Epithelial cell of esophagus (primary cell): ENCODE measurements around the gene SLC24A5.

ENCODE experiments used
- DNase-seq: peaks from one replicate; pipeline ENCODE4 v3.0.0; 2010; ENCODE audit warnings: low read depth
- H3K4me3 ChIP-seq: 2 replicates; pipeline ENCODE4 v1.5.1; 2011; ENCODE audit warnings: mild to moderate bottlenecking, low read length, control low read depth
- TF ChIP-seq, protein P1 (sequence below): IDR thresholded peaks from 2 replicates; pipeline ENCODE4 v1.5.1; 2011; ENCODE audit warnings: low read depth, mild to moderate bottlenecking, low read length, control low read depth, inconsistent platforms; ENCODE audit not compliant: insufficient read depth; ENCODE audit errors: missing control alignments

The SLC24A5 gene

DNA sequence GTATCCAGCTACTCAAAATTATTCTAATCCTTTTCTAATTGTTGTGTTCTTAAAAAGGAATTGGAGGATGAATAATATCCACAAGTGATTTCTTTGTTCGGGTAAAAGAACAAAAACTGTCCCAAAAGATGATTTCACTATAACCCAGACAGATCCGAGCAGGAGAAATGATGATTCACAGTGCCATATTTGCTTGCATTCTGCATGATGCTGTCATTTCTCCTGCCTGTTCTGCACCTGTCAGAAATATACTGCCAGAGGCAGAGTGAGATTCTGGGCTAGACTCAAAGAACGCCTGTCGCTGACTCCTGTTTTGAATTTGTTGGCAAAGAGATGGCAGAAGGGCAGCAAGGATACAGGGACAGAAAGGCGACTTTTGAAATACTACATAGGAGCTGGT is 34.7 kb upstream of the SLC24A5 start:
- H3K4me3 ChIP-seq, result no peak overlapping the region
- peak; percentile 68 for DNase-seq
- TF ChIP-seq, protein P1, sequence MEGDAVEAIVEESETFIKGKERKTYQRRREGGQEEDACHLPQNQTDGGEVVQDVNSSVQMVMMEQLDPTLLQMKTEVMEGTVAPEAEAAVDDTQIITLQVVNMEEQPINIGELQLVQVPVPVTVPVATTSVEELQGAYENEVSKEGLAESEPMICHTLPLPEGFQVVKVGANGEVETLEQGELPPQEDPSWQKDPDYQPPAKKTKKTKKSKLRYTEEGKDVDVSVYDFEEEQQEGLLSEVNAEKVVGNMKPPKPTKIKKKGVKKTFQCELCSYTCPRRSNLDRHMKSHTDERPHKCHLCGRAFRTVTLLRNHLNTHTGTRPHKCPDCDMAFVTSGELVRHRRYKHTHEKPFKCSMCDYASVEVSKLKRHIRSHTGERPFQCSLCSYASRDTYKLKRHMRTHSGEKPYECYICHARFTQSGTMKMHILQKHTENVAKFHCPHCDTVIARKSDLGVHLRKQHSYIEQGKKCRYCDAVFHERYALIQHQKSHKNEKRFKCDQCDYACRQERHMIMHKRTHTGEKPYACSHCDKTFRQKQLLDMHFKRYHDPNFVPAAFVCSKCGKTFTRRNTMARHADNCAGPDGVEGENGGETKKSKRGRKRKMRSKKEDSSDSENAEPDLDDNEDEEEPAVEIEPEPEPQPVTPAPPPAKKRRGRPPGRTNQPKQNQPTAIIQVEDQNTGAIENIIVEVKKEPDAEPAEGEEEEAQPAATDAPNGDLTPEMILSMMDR, result no peak

DNA sequence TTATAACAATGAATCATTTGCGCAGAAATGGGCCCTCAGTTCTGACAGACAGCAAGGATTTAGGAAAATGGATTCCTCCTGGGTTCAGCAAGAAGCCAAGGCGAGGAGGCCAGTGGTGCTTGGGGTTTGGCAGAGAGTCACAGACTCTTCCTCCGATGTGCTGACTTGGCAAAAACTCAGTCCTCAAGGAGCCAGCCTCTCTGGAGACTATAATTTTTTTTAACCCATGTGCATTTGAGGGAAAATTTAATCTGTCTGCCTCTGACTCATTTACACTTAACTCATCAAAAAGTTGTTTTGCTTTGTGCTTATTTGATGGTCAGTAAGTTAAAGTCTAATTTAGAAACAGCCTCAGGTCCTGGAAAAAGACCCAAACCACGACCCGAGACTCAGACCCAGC is 34.2 kb upstream of the SLC24A5 start:
- no peak overlapping the region for H3K4me3 ChIP-seq
- DNase-seq, result no peak
- TF ChIP-seq, protein P1, result no peak

DNA sequence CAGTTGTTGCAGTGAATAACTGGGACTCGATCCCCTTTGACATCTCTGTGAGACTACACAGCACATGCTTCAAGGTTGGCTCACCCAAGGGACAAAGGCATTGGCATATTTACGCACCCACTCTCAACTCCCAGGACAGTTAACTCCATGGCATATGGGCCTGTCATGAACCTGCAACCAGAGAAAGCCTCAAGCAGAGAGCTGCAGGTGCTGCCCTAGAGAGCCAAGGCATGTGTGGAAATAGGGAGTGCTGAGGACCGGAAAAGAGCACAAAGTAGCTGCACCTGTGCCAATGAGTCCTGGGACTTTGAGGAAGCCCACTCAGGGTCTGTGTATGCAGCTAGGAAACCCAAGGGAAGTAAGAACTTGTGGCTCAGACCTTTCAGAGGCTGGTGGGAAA is 32.9 kb upstream of the SLC24A5 start:
- no peak overlapping the region for H3K4me3 ChIP-seq
- TF ChIP-seq, protein P1, result no peak
- no peak for DNase-seq

DNA sequence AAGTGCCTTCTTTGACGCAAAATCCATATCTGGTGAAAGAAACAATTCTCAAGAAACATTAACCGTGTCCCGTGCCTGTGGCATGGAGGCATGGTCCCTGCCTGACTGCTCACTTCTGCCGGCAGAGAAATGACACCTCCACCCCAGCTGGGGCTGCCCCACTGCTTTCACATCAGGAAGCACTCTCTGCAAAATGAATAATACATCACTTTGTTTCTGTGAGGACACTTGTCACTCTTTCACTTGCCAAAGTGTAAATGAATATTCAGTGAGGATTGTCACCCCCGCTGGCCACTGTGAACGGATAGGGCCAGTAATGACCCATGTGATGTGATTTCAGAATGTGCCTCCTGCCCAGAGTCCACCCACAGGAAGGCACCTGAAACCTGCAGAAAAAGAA is 31.1 kb upstream of the SLC24A5 start:
- DNase-seq, result no peak
- TF ChIP-seq, protein P1, result no peak
- no peak overlapping the region for H3K4me3 ChIP-seq

DNA sequence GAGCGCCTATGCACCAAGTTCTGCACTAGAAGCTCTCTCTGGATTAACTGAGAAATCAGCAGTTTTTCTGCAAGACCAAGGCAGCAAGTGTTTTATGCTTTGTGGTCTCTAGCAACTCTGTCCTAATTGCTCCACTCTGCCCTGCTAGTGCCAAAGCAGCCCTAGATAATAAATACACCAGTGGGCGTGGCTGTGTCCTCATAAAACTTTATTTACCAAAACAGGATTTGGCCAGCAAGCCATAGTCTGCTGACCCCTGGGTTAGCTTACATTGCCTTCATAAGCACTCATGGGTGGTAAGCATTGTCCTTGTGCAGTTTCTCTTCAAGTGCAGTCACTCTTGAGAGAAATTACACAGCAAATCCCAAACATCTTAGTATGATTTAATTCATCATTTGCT is 30.7 kb upstream of the SLC24A5 start:
- H3K4me3 ChIP-seq, result no peak overlapping the region

DNA sequence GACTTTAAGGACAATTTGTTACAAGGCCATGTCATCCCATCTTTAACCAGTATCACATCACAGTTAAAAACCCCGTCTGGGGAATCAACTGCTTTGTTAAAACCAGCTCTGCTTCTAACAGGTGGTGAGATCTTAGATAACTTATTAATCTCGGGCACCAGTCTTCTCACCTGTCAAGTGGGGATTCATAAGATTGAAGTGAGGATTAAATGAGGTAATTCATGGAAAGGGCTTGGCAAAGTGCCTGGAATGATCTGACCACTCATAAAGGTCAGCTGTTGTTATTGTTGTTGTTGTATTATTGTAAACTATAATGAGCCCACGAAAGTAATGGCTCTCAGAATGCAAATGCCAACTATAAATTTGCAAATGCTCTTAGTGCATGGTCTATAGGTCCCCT is 30.1 kb upstream of the SLC24A5 start:
- TF ChIP-seq, protein P1, result no peak
- DNase-seq, result no peak
- no peak overlapping the region for H3K4me3 ChIP-seq

More for the DNA sequence above, 30.7 kb upstream of the SLC24A5 start:
- TF ChIP-seq, protein P1, result no peak
- DNase-seq, result no peak

DNA sequence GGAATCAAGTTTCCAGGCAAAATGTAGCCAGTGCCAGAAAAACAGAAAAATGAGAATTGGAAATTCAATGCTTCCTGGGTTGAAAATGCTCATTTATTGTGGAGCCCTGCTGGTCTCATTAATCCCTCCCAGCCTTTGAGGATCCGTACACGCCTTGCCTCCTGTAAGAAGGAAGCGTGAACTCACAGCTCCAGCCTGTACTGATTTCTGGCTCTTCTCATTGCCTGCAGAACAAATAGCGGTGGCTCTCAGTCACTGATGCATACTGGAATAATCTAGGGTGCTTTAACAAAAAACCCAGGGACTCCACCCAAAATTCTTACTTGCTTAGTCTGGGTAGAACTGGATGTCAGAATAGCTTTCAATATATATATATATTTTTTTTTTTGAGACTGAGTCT is 29.3 kb upstream of the SLC24A5 start:
- DNase-seq, result no peak
- TF ChIP-seq, protein P1, result no peak
- H3K4me3 ChIP-seq, result no peak overlapping the region
